Omental fat pad (tissue), 4 donors: ENCODE results near the gene TRAF5. TPM values are rescaled to one million over a fixed set of nuclear protein-coding genes. Genes with fewer than 3 reads are reported as not detected.

ENCODE experiments used
- ATAC-seq: fragments of 150-250 bp; one replicate; pipeline ENCODE4 v1.9.1; 2016; ENCODE audit warnings: mild to moderate bottlenecking, moderate library complexity; ENCODE audit not compliant: low FRiP score
- DNase-seq: peaks from one replicate; pipeline ENCODE4 v3.0.0-alpha.2; 2019; ENCODE audit warnings: low spot score
- total RNA-seq, 4 donors: library from RNA; depleted of rRNA; stranded (reverse); fragments of >200 nt; gene quantifications; one replicate each; pipeline ENCODE4 v1.1.0, GENCODE V29; 2016
- TF ChIP-seq, protein P1 (sequence below), 3 donors: fragments of 450-650 bp; IDR thresholded peaks; one replicate each; pipeline ENCODE4 v1.5.1; 2016 to 2017; ENCODE audit warnings: antibody characterized with exemption in 3 of 3, mild to moderate bottlenecking in 3 of 3, moderate library complexity in 2 of 3

The TRAF5 gene
- total RNA-seq = 10 to 100 TPM; 14.8 to 24.5 (median 18.7) TPM

- no peak for DNase-seq
- TF ChIP-seq, protein P1, sequence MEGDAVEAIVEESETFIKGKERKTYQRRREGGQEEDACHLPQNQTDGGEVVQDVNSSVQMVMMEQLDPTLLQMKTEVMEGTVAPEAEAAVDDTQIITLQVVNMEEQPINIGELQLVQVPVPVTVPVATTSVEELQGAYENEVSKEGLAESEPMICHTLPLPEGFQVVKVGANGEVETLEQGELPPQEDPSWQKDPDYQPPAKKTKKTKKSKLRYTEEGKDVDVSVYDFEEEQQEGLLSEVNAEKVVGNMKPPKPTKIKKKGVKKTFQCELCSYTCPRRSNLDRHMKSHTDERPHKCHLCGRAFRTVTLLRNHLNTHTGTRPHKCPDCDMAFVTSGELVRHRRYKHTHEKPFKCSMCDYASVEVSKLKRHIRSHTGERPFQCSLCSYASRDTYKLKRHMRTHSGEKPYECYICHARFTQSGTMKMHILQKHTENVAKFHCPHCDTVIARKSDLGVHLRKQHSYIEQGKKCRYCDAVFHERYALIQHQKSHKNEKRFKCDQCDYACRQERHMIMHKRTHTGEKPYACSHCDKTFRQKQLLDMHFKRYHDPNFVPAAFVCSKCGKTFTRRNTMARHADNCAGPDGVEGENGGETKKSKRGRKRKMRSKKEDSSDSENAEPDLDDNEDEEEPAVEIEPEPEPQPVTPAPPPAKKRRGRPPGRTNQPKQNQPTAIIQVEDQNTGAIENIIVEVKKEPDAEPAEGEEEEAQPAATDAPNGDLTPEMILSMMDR (IDR thresholded peaks at IDR 0.05) = no peak
- ATAC-seq = peak; percentile 73
Measured at GRCh38 chr1:211326528-211327345, at the start of gene TRAF5. TSS of gene TRAF5 (plus strand) at chr1:211326833. CDS start at chr1:211353240, 26,407 bp downstream.

DNA sequence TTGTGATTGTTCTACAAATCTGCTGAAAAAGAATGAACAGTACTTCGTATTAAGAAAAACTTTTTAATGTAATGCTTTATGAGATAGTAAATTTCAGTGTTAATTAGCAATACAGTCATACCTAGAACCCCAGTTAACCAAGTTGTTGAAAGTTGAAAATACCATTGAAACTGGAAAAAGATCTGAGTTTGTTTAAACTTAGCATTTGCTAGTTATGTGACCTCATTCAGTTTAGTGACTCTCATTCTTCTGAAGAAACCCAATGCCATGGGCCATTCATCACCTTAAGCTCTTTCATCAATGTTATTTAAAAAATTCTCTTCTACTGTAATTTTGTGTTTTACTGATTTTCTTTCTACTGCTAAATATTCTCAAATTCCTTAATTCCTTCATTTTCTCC, 47.3 kb upstream of the TRAF5 start:
- DNase-seq = no peak
- ATAC-seq = no peak
- TF ChIP-seq, protein P1 (IDR thresholded peaks at IDR 0.05) = no peak

DNA sequence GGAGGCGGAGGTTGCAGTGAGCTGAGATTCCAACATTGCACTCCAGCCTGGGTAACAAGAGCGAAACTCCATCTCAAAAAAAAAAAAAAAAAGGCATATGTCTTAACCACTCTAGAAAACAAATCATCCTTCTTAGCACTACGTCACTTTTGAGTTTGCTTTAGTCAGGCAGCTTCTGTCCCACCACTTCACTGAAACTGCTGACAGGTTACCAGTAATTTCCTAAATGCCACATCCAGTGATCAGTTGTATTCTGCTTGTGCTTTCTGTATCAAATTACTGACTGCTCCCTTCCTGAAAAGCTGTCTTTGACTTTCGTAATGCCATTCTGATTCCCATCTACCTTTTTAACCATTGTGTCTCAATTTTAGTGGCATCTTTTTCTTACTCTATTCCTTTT, 45.7 kb upstream of the TRAF5 start:
- ATAC-seq = no peak
- DNase-seq = no peak
- TF ChIP-seq, protein P1 (IDR thresholded peaks at IDR 0.05) = no peak

- DNase-seq (no peak), ATAC-seq (no peak)
- TF ChIP-seq, protein P1 (IDR thresholded peaks at IDR 0.05) = no peak
Measured at GRCh38 chr1:211281320-211282022, 45.2 kb upstream of the TRAF5 start.

GRCh38 chr1:211282023-211282373, 44.6 kb upstream of the TRAF5 start:
- ATAC-seq = no peak
- TF ChIP-seq, protein P1 (IDR thresholded peaks at IDR 0.05) = no peak
- DNase-seq = no peak

GRCh38 chr1:211285196-211285595, 41.4 kb upstream of the TRAF5 start:
- TF ChIP-seq, protein P1 (IDR thresholded peaks at IDR 0.05) = no peak
- ATAC-seq (no peak), DNase-seq (no peak)
